ENCODE measurements around the gene CISD2.
"Not testable (repeated sequence)": the region's sequence is repeated elsewhere in the genome, so short reads cannot be mapped to it uniquely, and the experiment has no call there.

Gene CISD2, protein sequence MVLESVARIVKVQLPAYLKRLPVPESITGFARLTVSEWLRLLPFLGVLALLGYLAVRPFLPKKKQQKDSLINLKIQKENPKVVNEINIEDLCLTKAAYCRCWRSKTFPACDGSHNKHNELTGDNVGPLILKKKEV

DNA sequence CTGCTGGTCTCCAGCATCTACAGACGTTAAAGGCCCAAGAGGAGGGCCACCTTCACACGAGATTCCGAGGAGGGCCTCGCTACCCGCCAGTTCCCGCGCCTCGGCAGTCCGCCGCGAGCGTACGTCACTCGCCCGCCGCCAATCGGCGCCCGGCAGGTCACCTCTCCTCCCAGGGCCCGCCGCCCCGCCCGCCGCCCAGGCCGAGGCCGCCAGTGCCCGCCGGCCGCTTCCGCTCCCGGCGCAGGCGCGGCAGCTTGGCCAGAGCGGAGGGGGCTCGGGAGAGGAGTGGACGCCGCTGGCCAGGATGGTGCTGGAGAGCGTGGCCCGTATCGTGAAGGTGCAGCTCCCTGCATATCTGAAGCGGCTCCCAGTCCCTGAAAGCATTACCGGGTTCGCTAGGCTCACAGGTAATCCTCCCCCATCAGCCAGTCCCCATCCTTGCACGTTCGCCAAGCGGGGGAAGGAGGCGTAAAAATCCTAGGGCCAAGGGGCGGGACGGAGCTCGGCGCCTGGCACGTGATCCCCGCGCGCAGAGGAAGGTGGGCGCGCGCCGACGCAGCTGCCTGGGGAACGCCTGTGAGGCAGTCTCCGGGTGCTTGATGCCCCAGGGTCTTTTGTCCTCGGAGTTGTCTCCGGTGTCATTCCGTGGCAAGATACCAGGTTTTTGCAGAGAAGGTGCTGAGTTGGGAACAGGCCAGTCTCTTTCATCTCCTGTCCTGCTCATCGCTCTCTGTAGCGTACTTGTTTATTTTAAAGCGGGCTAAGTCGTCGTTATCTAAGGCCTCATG is at the start of gene CISD2:
TSS of gene CISD2 (plus strand) at position 212 of the 788 bp plus-strand sequence. CDS start at position 305, 93 bp downstream.
- Histone ChIP-seq H3K9ac (ENCODE audit: low read length) (peak within 1 kb of the TSS; percentile 88), H3K27me3 (ENCODE audit: control insufficient read depth in 1 of 2, insufficient read depth in 2 of 2, low read length in 2 of 2) (no peaks in the 10 kb centered on the region), H3K9me3 (ENCODE audit: low read length) (no peaks in the 10 kb centered on the region), H3K27ac (ENCODE audit: low read depth, low read length) (peak within 1 kb of the TSS; percentile 99), H3K4me3 (ENCODE audit: low read depth in 1 of 2, low read length in 2 of 2) (peak within 1 kb of the TSS; percentile 97 to 98), H3K36me3 (ENCODE audit: insufficient read depth, low read length) (no peaks in the 10 kb centered on the region), H3K4me1 (ENCODE audit: insufficient read depth, low read length) (peaks cover 6% of the 10 kb centered on the region)

DNA sequence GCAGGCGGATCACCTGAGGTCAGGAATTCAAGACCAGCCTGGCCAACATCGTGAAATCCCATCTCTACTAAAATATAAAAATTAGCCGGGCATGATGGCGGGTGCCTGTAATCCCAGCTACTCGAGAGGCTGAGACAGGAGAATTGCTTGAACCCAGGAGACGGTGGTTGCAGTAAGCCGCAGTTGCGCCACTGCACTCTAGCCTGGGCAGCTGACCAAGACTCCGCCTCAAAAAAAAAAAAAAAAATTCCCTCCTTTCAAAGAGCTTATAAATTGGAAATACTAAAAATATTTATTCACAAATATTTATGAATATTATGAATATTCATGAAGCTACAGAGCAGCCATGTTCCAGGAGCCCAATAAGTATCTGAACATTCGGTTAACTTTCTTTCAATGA is 49.7 kb upstream of the CISD2 start:
- not testable (repeated sequence) for H3K9me3 ChIP-seq (ENCODE audit: low read length); H3K27ac ChIP-seq (ENCODE audit: low read depth, low read length); H3K4me3 ChIP-seq (ENCODE audit: low read depth in 1 of 2, low read length in 2 of 2); H3K36me3 ChIP-seq (ENCODE audit: insufficient read depth, low read length); H3K27me3 ChIP-seq (ENCODE audit: control insufficient read depth in 1 of 2, insufficient read depth in 2 of 2, low read length in 2 of 2); H3K9ac ChIP-seq (ENCODE audit: low read length)
- H3K4me1 ChIP-seq (ENCODE audit: insufficient read depth, low read length): peaks cover 86% of the 10 kb centered on the region

DNA sequence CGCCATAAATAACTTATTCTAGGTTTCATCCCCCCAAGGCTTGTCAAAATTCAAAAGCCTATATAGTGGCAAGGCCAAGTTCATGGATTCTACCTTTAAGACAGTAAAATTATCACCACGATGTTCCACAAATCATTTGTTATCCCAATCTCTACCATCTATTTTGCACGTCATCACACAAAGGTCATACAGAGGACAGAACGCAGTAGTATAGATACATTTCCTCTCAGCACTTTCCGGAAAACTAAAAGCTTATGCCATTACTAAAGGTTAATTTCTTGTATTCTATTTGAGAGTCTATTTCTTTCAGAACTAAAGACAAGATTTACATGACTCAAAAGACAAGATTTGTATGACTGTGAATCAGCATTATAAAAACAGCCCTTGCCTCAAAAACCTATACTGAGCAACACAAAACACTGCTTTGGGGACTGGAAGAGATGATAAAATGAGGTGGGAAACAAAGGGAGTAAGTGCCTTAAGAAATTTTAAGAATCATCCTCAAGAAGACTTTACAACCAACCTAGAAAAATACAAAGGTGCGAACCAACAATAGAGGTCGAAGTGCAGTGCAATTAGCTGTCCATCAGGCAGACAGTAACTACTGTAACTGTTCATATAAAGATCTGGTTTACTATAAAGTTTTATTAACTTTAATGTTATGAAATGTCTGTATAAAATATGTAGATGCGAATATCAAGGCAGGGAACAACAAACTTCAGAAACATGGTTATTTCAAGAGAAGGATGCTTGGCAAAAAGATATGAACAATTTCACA is 49.0 kb upstream of the CISD2 start:
- H3K27ac ChIP-seq (ENCODE audit: low read depth, low read length): no peak overlapping the region
- no peaks in the 10 kb centered on the region for H3K27me3 ChIP-seq (ENCODE audit: control insufficient read depth in 1 of 2, insufficient read depth in 2 of 2, low read length in 2 of 2)
- H3K4me3 ChIP-seq (ENCODE audit: low read depth in 1 of 2, low read length in 2 of 2): no peak overlapping the region
- peaks cover 86% of the 10 kb centered on the region for H3K4me1 ChIP-seq (ENCODE audit: insufficient read depth, low read length)
- no peaks in the 10 kb centered on the region for H3K9me3 ChIP-seq (ENCODE audit: low read length)
- no peaks in the 10 kb centered on the region for H3K36me3 ChIP-seq (ENCODE audit: insufficient read depth, low read length)
- no peak overlapping the region for H3K9ac ChIP-seq (ENCODE audit: low read length)

DNA sequence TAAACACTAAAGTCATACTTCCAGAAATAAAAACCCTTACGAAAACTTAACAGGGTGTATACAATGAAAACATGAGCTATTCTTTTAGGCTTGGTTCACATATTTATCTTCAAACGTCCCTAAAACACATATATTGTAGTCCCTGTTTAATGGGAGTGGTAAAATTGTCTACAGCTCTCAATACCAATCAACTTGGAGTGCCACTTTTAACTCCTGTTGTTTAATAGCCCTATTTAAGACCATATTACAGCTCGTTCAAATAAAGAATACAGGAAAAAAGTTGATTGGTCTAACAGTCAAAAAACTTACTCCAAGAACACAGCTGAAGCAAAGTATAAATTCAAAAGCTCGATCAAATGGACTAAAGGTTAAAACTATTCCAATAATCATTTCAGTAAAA is 45.3 kb upstream of the CISD2 start:
- peaks cover 55% of the 10 kb centered on the region for H3K4me1 ChIP-seq (ENCODE audit: insufficient read depth, low read length)

DNA sequence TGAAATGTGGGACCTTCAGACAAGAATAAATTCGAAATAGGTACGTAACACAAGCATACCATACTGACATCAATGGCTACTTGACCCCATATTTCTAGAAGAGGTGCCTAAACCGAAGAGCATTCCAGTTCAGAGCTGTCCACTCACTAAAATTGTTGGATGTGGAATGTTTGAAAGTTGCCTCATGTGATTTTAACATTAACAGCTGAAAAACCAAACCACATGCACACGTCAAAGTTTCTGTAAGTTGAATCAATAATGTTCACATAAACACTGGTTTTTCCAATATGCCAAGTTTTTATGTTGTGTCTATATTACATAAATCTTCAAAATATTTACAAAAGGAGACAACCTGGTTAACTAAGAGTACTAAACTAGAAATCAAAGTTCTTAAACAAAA is 44.9 kb upstream of the CISD2 start:
- Histone ChIP-seq H3K36me3 (ENCODE audit: insufficient read depth, low read length) (no peaks in the 10 kb centered on the region), H3K27me3 (ENCODE audit: control insufficient read depth in 1 of 2, insufficient read depth in 2 of 2, low read length in 2 of 2) (no peaks in the 10 kb centered on the region), H3K4me3 (ENCODE audit: low read depth in 1 of 2, low read length in 2 of 2) (no peak overlapping the region), H3K27ac (ENCODE audit: low read depth, low read length) (no peak overlapping the region), H3K4me1 (ENCODE audit: insufficient read depth, low read length) (peaks cover 55% of the 10 kb centered on the region), H3K9ac (ENCODE audit: low read length) (no peak overlapping the region), H3K9me3 (ENCODE audit: low read length) (no peaks in the 10 kb centered on the region)

More for the DNA sequence above, 45.3 kb upstream of the CISD2 start:
- Histone ChIP-seq H3K9me3 (ENCODE audit: low read length) (no peaks in the 10 kb centered on the region), H3K27ac (ENCODE audit: low read depth, low read length) (no peak overlapping the region), H3K9ac (ENCODE audit: low read length) (no peak overlapping the region), H3K27me3 (ENCODE audit: control insufficient read depth in 1 of 2, insufficient read depth in 2 of 2, low read length in 2 of 2) (no peaks in the 10 kb centered on the region), H3K4me3 (ENCODE audit: low read depth in 1 of 2, low read length in 2 of 2) (peak overlapping the region in 1 of 2 donors; percentile 22), H3K36me3 (ENCODE audit: insufficient read depth, low read length) (no peaks in the 10 kb centered on the region)

DNA sequence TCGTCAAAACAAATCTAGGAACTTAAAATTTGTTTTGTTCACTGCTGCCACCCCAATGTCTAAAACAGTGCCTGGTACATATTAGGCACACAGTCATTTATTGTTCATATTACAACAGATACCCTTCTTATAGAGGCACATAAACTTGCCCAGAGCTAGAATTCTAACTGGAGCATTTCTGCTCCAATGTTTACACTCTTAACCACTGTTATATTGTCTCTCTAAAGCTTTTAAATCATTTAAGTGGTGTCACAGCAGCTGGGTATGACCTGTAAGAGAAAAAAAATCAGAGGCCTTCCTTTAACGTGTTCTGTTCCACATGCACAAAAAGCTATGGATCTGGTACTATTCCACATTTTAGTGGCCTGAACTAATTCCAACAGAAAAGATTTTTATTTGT is 44.4 kb upstream of the CISD2 start:
- no peaks in the 10 kb centered on the region for H3K27me3 ChIP-seq (ENCODE audit: control insufficient read depth in 1 of 2, insufficient read depth in 2 of 2, low read length in 2 of 2)
- peak overlapping the region; percentile 89 for H3K27ac ChIP-seq (ENCODE audit: low read depth, low read length)
- no peaks in the 10 kb centered on the region for H3K36me3 ChIP-seq (ENCODE audit: insufficient read depth, low read length)
- H3K9ac ChIP-seq (ENCODE audit: low read length): peak overlapping the region; percentile 100
- H3K9me3 ChIP-seq (ENCODE audit: low read length): no peaks in the 10 kb centered on the region
- H3K4me1 ChIP-seq (ENCODE audit: insufficient read depth, low read length): peaks cover 59% of the 10 kb centered on the region
- H3K4me3 ChIP-seq (ENCODE audit: low read depth in 1 of 2, low read length in 2 of 2): peak overlapping the region; percentile 88 to 92

DNA sequence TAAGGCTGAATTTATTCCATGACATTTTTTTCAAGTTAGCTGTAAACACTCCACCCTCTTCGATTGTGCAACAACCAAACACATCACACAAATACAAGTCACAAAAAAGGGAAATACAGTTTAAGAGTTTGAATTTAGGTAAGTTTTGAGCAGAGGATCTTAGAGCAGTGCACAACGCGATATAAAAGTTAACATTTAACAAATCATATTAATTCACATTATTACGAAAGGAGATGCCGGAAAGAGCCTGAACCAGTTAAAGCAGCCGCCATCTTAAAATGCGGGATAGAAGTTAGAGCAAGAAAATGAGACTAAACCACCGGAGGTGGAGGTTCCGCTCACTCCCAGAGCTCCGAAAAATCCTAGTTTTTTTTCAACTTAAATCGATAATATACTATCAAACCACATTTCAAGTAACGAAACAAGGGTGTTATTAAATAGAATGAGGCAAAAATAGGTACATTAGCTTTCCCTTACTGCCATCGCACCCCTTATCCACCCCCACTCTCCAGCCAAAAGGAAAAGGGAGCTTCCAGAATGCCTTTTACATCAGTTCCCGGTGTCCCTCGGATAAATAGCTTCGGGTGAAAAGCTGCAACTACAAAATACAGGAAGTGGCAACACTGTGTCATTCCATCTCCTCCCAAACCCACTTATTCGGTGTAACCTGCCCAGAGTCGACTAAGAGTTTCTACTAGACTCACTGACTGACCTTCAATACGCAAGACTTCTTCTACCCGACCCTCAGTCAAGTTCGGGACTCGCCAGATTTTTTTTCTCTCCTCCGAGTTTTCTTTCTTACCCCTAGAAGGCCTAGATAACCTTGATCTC is 43.3 kb upstream of the CISD2 start:
- H3K9ac ChIP-seq (ENCODE audit: low read length): peak overlapping the region; percentile 100
- H3K4me3 ChIP-seq (ENCODE audit: low read depth in 1 of 2, low read length in 2 of 2): peak overlapping the region; percentile 88 to 92
- no peaks in the 10 kb centered on the region for H3K27me3 ChIP-seq (ENCODE audit: control insufficient read depth in 1 of 2, insufficient read depth in 2 of 2, low read length in 2 of 2)
- H3K36me3 ChIP-seq (ENCODE audit: insufficient read depth, low read length): no peaks in the 10 kb centered on the region
- no peaks in the 10 kb centered on the region for H3K9me3 ChIP-seq (ENCODE audit: low read length)
- peaks cover 51% of the 10 kb centered on the region for H3K4me1 ChIP-seq (ENCODE audit: insufficient read depth, low read length)
- H3K27ac ChIP-seq (ENCODE audit: low read depth, low read length): peak overlapping the region; percentile 89

DNA sequence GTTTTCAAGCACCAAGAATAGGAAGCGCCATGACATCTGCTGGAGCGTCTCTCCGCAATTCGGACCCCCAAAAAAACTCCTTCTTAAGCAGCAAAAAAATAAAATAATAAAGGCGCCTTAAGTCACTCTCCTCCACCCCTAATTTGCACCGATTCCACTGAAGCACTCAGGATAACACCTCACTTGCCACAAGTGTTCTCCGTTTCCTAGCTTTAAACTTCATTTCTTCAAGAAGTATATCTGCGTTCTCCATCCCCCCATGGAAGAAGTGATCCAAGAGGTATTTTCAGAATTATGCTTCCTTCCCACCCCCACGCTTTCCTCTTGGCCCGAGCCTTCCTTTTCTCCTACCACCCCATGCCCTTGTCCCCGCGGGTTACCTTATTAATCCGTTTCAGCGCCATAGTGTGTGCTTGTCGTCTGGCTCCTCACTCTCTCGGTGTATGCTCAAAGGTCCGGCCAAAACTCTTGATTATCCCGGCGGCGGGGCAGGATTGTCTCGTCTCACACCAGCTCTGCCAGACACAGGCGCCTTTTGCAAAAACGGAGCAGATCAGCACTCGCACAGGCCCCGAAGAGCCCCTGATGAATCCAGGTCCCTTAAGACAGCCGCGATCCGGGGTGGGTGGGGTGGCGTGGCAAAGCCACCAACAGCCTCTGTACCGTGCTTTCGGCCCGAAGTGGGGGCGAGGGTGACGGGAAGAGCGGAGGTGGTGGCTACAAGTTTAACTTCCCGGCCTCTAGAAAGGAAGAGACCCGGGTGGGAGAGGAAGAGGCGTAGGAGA is 42.5 kb upstream of the CISD2 start:
- Histone ChIP-seq H3K36me3 (ENCODE audit: insufficient read depth, low read length) (no peaks in the 10 kb centered on the region), H3K9me3 (ENCODE audit: low read length) (no peaks in the 10 kb centered on the region), H3K27ac (ENCODE audit: low read depth, low read length) (peak overlapping the region; percentile 89), H3K9ac (ENCODE audit: low read length) (peak overlapping the region; percentile 100), H3K4me1 (ENCODE audit: insufficient read depth, low read length) (peaks cover 43% of the 10 kb centered on the region), H3K4me3 (ENCODE audit: low read depth in 1 of 2, low read length in 2 of 2) (peak overlapping the region; percentile 88 to 92), H3K27me3 (ENCODE audit: control insufficient read depth in 1 of 2, insufficient read depth in 2 of 2, low read length in 2 of 2) (no peaks in the 10 kb centered on the region)

DNA sequence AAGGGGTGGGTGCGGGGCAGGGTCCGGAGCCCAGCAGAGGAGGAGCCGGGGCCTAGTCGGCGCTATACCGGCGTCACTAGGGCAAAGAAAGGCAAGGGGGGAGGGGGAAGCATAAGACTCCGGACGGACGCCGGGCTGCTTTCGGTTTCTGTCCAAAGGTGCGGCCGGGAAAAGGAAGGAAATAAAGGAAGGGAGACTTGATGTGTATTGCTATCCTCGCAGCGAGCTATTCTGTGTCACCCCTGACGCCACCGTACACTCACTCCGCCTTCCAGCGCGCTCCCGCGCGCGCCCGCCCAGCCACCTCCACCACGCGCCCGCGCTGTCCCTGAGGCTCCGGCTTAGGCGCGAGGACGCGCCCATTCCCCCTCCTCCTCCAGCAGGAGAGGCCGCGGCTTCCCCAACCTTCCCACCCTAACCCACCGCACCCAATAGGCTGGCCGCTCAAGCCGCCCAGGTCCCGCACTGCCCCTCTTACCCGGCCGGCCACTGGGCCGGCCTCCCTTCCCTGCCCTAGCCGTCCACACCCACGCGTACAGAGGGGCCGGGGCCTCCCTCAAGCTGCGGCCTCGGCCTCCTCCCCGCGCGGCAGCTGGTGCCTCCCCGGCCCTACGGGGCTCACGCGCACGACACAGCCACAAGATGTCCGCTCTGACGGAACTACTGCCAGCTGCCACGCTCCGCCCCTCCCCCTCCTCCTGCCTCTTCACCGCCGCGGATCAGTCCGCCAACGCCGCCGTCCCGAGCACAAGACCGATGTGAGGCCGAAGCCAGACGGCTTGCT is 41.7 kb upstream of the CISD2 start, which contains the start of gene UBE2D3:
TSS of gene UBE2D3 (minus strand) at position 662 of the 784 bp plus-strand sequence. CDS start 1,043 bp downstream, outside the sequence.
- H3K4me3 ChIP-seq (ENCODE audit: low read depth in 1 of 2, low read length in 2 of 2): peak within 1 kb of the TSS; percentile 88 to 92
- no peaks in the 10 kb centered on the region for H3K36me3 ChIP-seq (ENCODE audit: insufficient read depth, low read length)
- H3K27me3 ChIP-seq (ENCODE audit: control insufficient read depth in 1 of 2, insufficient read depth in 2 of 2, low read length in 2 of 2): no peaks in the 10 kb centered on the region
- peaks cover 37% of the 10 kb centered on the region for H3K4me1 ChIP-seq (ENCODE audit: insufficient read depth, low read length)
- peak within 1 kb of the TSS; percentile 100 for H3K9ac ChIP-seq (ENCODE audit: low read length)
- no peaks in the 10 kb centered on the region for H3K9me3 ChIP-seq (ENCODE audit: low read length)
- peak within 1 kb of the TSS; percentile 89 for H3K27ac ChIP-seq (ENCODE audit: low read depth, low read length)
